H1 (cell line): Measurements from ENCODE around the gene NEU2. TPM values are rescaled to one million over a fixed set of nuclear protein-coding genes. Genes with fewer than 3 reads are reported as not detected.

ENCODE experiments used
- CTCF ChIA-PET: fragments of 300-600 bp; sonication (Branson Sonifier 250); formaldehyde crosslinking; loops from one replicate; lab custom pipeline; 2021; ENCODE audit not compliant: partially characterized antibody; lab: Charles Lee
- POLR2A ChIA-PET: fragments of 300-600 bp; sonication (Branson Sonifier 250); formaldehyde crosslinking; loops from one replicate; lab custom pipeline; 2021; ENCODE audit warnings: inconsistent platforms; ENCODE audit not compliant: partially characterized antibody; lab: Charles Lee
- DNase-seq, 2 experiments: peaks; one replicate each; pipeline versions ENCODE4 v3.0.0 to v3.0.0-alpha.2; 2010 to 2022; ENCODE audit warnings: low spot score in 2 of 2, low read depth in 1 of 2, mixed read lengths in 1 of 2
- FAIRE-seq: peaks from 2 replicates; lab custom pipeline; 2011; peaks lifted over from hg19 to GRCh38; lab: Jason Lieb, UNC
- H2AFZ ChIP-seq: 2 replicates; pipeline ENCODE4 v1.8.1; 2012; ENCODE audit warnings: low read length, inconsistent platforms
- H2AK5ac ChIP-seq: 2 replicates; pipeline ENCODE4 v1.6.1; 2013; ENCODE audit warnings: low read depth, low read length
- H2BK120ac ChIP-seq: replicated peaks from 2 replicates; pipeline ENCODE3; 2013; ENCODE audit warnings: low read depth, low read length, inconsistent platforms
- H2BK12ac ChIP-seq: 2 replicates; pipeline ENCODE4 v1.6.1; 2013; ENCODE audit warnings: low read depth, low read length
- H2BK15ac ChIP-seq: 2 replicates; pipeline ENCODE4 v1.6.1; 2013; ENCODE audit warnings: low read length
- H2BK20ac ChIP-seq: 2 replicates; pipeline ENCODE4 v1.6.1; 2013; ENCODE audit warnings: low read length
- H2BK5ac ChIP-seq: 2 replicates; pipeline ENCODE4 v1.6.1; 2013; ENCODE audit warnings: low read depth, low read length
- H3K14ac ChIP-seq: 2 replicates; pipeline ENCODE4 v1.6.1; 2013; ENCODE audit warnings: inconsistent platforms; ENCODE audit not compliant: insufficient read length
- H3K18ac ChIP-seq: 2 replicates; pipeline ENCODE4 v1.6.1; 2013; ENCODE audit warnings: low read length; ENCODE audit errors: extremely low read depth
- H3K23ac ChIP-seq: 2 replicates; pipeline ENCODE4 v1.6.1; 2013; ENCODE audit warnings: inconsistent platforms; ENCODE audit not compliant: insufficient read length
- H3K23me2 ChIP-seq: 2 replicates; pipeline ENCODE4 v1.6.1; 2013; ENCODE audit warnings: low read depth, low read length
- H3K27ac ChIP-seq: 2 replicates; pipeline ENCODE4 v1.6.1; 2011; ENCODE audit warnings: low read depth, low read length, inconsistent platforms
- H3K27me3 ChIP-seq, 4 experiments: replicated peaks in 1 of 4; 1 replicate in 1 of 4; 2 replicates in 3 of 4; pipeline versions ENCODE4 v1.6.1 to v1.8.1; 2011 to 2013; ENCODE audit warnings: low read length in 3 of 4, mild to moderate bottlenecking in 3 of 4, inconsistent platforms in 2 of 4, mixed read lengths in 2 of 4, moderate library complexity in 1 of 4; ENCODE audit not compliant: control insufficient read depth in 3 of 4, insufficient read depth in 3 of 4; ENCODE audit errors: extremely low read depth in 1 of 4
- H3K36me3 ChIP-seq, 4 experiments: 2 replicates each; pipeline versions ENCODE4 v1.6.1 to v1.8.1; 2011 to 2013; ENCODE audit warnings: mild to moderate bottlenecking in 4 of 4, low read length in 3 of 4, moderate library complexity in 2 of 4, control low read depth in 1 of 4, inconsistent platforms in 1 of 4; ENCODE audit not compliant: insufficient read depth in 4 of 4, control insufficient read depth in 2 of 4
- H3K4ac ChIP-seq: replicated peaks from 2 replicates; pipeline ENCODE3; 2013; ENCODE audit warnings: low read length, low read depth, mixed read lengths, inconsistent platforms; ENCODE audit not compliant: insufficient read length
- H3K4me1 ChIP-seq, 4 experiments: replicated peaks in 1 of 4; 1 replicate in 1 of 4; 2 replicates in 3 of 4; pipeline versions ENCODE4 v1.6.1 to v1.8.1; 2011 to 2013; ENCODE audit warnings: low read length in 3 of 4, inconsistent platforms in 2 of 4, mixed read lengths in 1 of 4; ENCODE audit not compliant: insufficient read depth in 4 of 4, control insufficient read depth in 3 of 4
- H3K4me2 ChIP-seq, 2 experiments: 2 replicates each; pipeline versions ENCODE4 v1.6.1 to v1.8.1; 2011 to 2013; ENCODE audit warnings: low read depth in 2 of 2, low read length in 2 of 2, control low read depth in 1 of 2, inconsistent platforms in 1 of 2, mild to moderate bottlenecking in 1 of 2; ENCODE audit not compliant: insufficient read depth in 1 of 2
- H3K4me3 ChIP-seq, 4 experiments: fragments of 200-600, 300-600 bp in 1 of 4; sonication (generic), shearing (Covaris generic), sonication (Bioruptor Twin) in 1 of 4; 2 replicates each; pipeline versions ENCODE4 v1.5.1 to v1.8.1; 2011 to 2016; ENCODE audit warnings: low read length in 4 of 4, low read depth in 3 of 4, control low read depth in 2 of 4, inconsistent platforms in 2 of 4, mild to moderate bottlenecking in 2 of 4, mixed read lengths in 1 of 4, moderate library complexity in 1 of 4; ENCODE audit not compliant: insufficient read depth in 2 of 4; ENCODE audit errors: extremely low read depth in 1 of 4
- H3K56ac ChIP-seq: replicated peaks from 2 replicates; pipeline ENCODE3; 2013; ENCODE audit warnings: low read depth, mild to moderate bottlenecking, mixed read lengths, low read length, inconsistent platforms; ENCODE audit not compliant: insufficient read length
- H3K79me1 ChIP-seq: 2 replicates; pipeline ENCODE4 v1.6.1; 2013; ENCODE audit warnings: low read depth, low read length, control low read depth
- H3K79me2 ChIP-seq, 2 experiments: 2 replicates each; pipeline versions ENCODE4 v1.6.1 to v1.8.1; 2012 to 2013; ENCODE audit warnings: low read length in 2 of 2, mild to moderate bottlenecking in 2 of 2, inconsistent platforms in 1 of 2; ENCODE audit not compliant: insufficient read depth in 2 of 2, control insufficient read depth in 1 of 2
- H3K9ac ChIP-seq, 4 experiments: replicated peaks in 1 of 4; 1 replicate in 1 of 4; 2 replicates in 3 of 4; pipeline versions ENCODE4 v1.6.1 to v1.8.1; 2011 to 2013; ENCODE audit warnings: low read depth in 3 of 4, low read length in 3 of 4, control low read depth in 2 of 4, mild to moderate bottlenecking in 2 of 4, moderate library complexity in 2 of 4, inconsistent platforms in 1 of 4; ENCODE audit errors: extremely low read depth in 1 of 4
- H3K9me3 ChIP-seq, 2 experiments: 2 replicates each; pipeline versions ENCODE4 v1.6.1 to v1.8.1; 2012 to 2013; ENCODE audit warnings: mild to moderate bottlenecking in 2 of 2, moderate library complexity in 2 of 2, control low read depth in 1 of 2, inconsistent platforms in 1 of 2, low read depth in 1 of 2, low read length in 1 of 2, mixed read lengths in 1 of 2; ENCODE audit not compliant: insufficient read depth in 2 of 2
- H4K20me1 ChIP-seq, 2 experiments: replicated peaks in 1 of 2; 2 replicates each; pipeline versions ENCODE3 to v1.8.1; 2011 to 2013; ENCODE audit warnings: inconsistent platforms in 2 of 2, low read length in 2 of 2, mild to moderate bottlenecking in 1 of 2; ENCODE audit not compliant: insufficient read depth in 2 of 2, control insufficient read depth in 1 of 2
- H4K5ac ChIP-seq: 2 replicates; pipeline ENCODE4 v1.6.1; 2013; ENCODE audit warnings: low read length, low read depth, mixed read lengths, inconsistent platforms; ENCODE audit not compliant: insufficient read length
- H4K8ac ChIP-seq: 2 replicates; pipeline ENCODE4 v1.8.0; 2013; ENCODE audit warnings: mild to moderate bottlenecking, moderate library complexity, low read length, inconsistent platforms; ENCODE audit not compliant: insufficient read depth; ENCODE audit errors: extremely low read depth
- H4K91ac ChIP-seq: replicated peaks from 2 replicates; pipeline ENCODE3; 2013; ENCODE audit warnings: low read length, mixed read lengths, inconsistent platforms; ENCODE audit not compliant: insufficient read length
- CHD1 ChIP-seq: IDR thresholded peaks from 2 replicates; pipeline ENCODE4 v1.6.1; 2012; ENCODE audit warnings: low read depth, low read length, improper control_type of control experiment
- CHD2 ChIP-seq: IDR thresholded peaks from 2 replicates; pipeline ENCODE4 v1.6.1; 2012; ENCODE audit warnings: low read length, improper control_type of control experiment
- NRF1 ChIP-seq: IDR thresholded peaks from 2 replicates; pipeline ENCODE4 v1.6.1; 2011; ENCODE audit warnings: mild to moderate bottlenecking, low read depth, low read length, improper control_type of control experiment
- WGBS, 2 experiments: shearing (Covaris generic) in 1 of 2; methylation state at CpG; one replicate each; pipeline versions ENCODE4 v1.1.6 to v1.1.7; 2013 to 2015; ENCODE audit warnings: low lambda C conversion rate in 2 of 2, mixed read lengths in 2 of 2, inconsistent platforms in 1 of 2, low coverage in 1 of 2, missing lambda C conversion rate in 1 of 2; ENCODE audit not compliant: insufficient replicate concordance in 2 of 2, insufficient coverage in 1 of 2, insufficient read length in 1 of 2; ENCODE audit errors: extremely low coverage in 1 of 2, missing lambda C conversion rate in 1 of 2; 5-methylcytosine and 5-hydroxymethylcytosine counted together
- polyA plus RNA-seq, 7 experiments: library from polyadenylated mRNA; depleted of rRNA in 3 of 7; stranded (reverse) in 5 of 7; unstranded in 2 of 7; fragments of >200 nt in 5 of 7; fragments of 200-250 nt in 2 of 7; gene quantifications; 1 replicate in 5 of 7; 2 replicates in 1 of 7; 4 replicates in 1 of 7; pipeline versions ENCODE4 v1.2.1 to v1.2.3, GENCODE V29; 2011 to 2013; ENCODE audit warnings: missing spikeins in 2 of 7, mixed read lengths in 2 of 7
- total RNA-seq: library from RNA; stranded (reverse); fragmentation: NEBNext Ultra II Directional; extraction: Animal tissue kit (Norgen Biotek cat#: 25700); gene quantifications from 2 replicates; pipeline ENCODE4 v1.2.1, GENCODE V29; 2021

The NEU2 gene
- total and polyA plus RNA-seq, 2 of the 8 experiments (the other 6 are each of a cell fraction or from before 2014, with no cell fraction given), result 0.12 TPM; not detected in 1

DNA sequence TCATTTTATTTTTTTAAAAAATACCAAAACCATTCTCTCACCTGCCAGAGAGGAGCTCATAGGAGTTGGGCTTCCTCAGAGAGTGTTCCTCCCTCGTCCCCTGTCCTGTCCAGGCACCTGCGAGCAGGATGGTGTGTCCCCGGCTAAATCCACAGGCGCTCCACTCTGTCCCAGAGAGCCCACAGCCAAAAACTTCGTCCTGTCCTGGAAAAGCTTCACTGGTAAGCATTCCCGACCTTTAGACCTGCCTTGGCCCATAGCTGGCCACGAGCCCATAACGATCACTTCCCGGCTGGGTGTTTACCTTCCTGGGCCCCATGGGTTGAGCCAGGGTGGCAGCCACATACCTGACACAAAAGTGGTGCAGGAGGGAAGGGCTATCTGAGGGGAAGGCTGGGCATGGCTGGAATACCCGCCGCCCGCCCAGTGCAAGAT is 19.4 kb upstream of the NEU2 start, which contains the start of gene NGEF:
NGEF (minus strand) TSS at position 230 of the 435 bp plus-strand sequence. CDS start 38,366 bp downstream, outside the sequence.
- Histone ChIP-seq H2BK120ac (no peak within 1 kb of the TSS), H3K9ac (no peak within 1 kb of the TSS), H2AFZ (no peak within 1 kb of the TSS; the same call in 1 of the 2 replicates), H3K23me2 (peaks cover 10% of the 10 kb centered on the region; the same call in 1 of the 2 replicates), H2AK5ac (no peak within 1 kb of the TSS), H3K23ac (no peak within 1 kb of the TSS), H4K5ac (no peak within 1 kb of the TSS), H3K56ac (no peak within 1 kb of the TSS), H3K36me3 (no peaks in the 10 kb centered on the region), H4K91ac (no peak within 1 kb of the TSS), H2BK12ac (no peak within 1 kb of the TSS), H2BK20ac (no peak within 1 kb of the TSS), H4K8ac (0 out of 2 replicates have a peak within 1 kb of the TSS, but pooled peaks have one; percentile 12), H3K4me2 (no peak within 1 kb of the TSS), H3K4me1 (no peaks in the 10 kb centered on the region), H3K4me3 (no peak within 1 kb of the TSS), H3K9me3 (no peaks in the 10 kb centered on the region), H3K27me3 (no peaks in the 10 kb centered on the region), H3K4ac (no peak within 1 kb of the TSS), H3K18ac (no peak within 1 kb of the TSS), H3K14ac (no peak within 1 kb of the TSS), H3K79me2 (no peaks in the 10 kb centered on the region), H2BK5ac (no peak within 1 kb of the TSS), H3K27ac (no peak within 1 kb of the TSS), H2BK15ac (no peak within 1 kb of the TSS), H3K79me1 (no peaks in the 10 kb centered on the region), H4K20me1 (no peaks in the 10 kb centered on the region)
- TF ChIP-seq NRF1, result no peak
- no peak for TF ChIP-seq CHD1
- no peak for TF ChIP-seq CHD2
- POLR2A ChIA-PET, result no interaction called here
- 92% methylated on average over 12 of the region's 12 CpGs; no CpG with 5 or more reads in 1 of the 2 experiments for WGBS, 2 experiments
- DNase-seq, result no peak
- FAIRE-seq, result no peak
- CTCF ChIA-PET, result interaction anchor here (0.6 to 2.9 kb wide), 4 partner anchors 15 to 612 kb away, joined by 3 to 10 read pairs (median 3); no protein-coding TSS in a partner anchor
